HG02852 (cell line): ENCODE measurements around the gene RSRC1.
A peak's percentile ranks its signal among the peaks of the same experiment; 100 is the strongest.

Source experiments
- ATAC-seq: cut with Tn5 transposase; IDR thresholded peaks from one replicate; pipeline ENCODE4 v1.9.1; 2021; ENCODE audit warnings: mild to moderate bottlenecking, moderate library complexity; ENCODE audit not compliant: unreplicated experiment

RSRC1 gene

GRCh38 chr3:158570999-158571702 lies 461.3 kb downstream of the RSRC1 start, which contains the start of gene MLF1:
Gene MLF1 (plus strand): TSS chr3:158571194. CDS start chr3:158571301, 107 bp downstream.
- peak; percentile 100 for ATAC-seq

- no peak for ATAC-seq
These were observed 462.3 kb downstream of the RSRC1 start for GRCh38 chr3:158571969-158572765.

GRCh38 chr3:158572766-158573060 lies 462.8 kb downstream of the RSRC1 start:
- ATAC-seq = no peak

- ATAC-seq = no peak
These were observed 463.8 kb downstream of the RSRC1 start for GRCh38 chr3:158573714-158574113.

- no peak for ATAC-seq
These were observed 464.8 kb downstream of the RSRC1 start for GRCh38 chr3:158574646-158575045.

- no peak for ATAC-seq
These were observed 480.3 kb downstream of the RSRC1 start for GRCh38 chr3:158590223-158590622.
